PFSK-1 (cell line): ENCODE data around the gene BCL2L11.

Experiments
- FOXP2 ChIP-seq: optimal IDR thresholded peaks from 2 replicates; pipeline ENCODE3; 2011; ENCODE audit warnings: borderline replicate concordance, control low read depth, inconsistent platforms; ENCODE audit not compliant: insufficient read depth; ENCODE audit errors: extremely low read length, extremely low read depth
- POLR2AphosphoS5 ChIP-seq: IDR thresholded peaks from 2 replicates; pipeline ENCODE4 v1.6.1; 2012; ENCODE audit warnings: low read depth, mild to moderate bottlenecking, control low read depth, low read length, moderate library complexity
- REST ChIP-seq, 2 experiments: IDR thresholded peaks; 2 replicates each; pipeline versions ENCODE4 v1.6.1 to v1.8.0; 2011 to 2012; ENCODE audit warnings: low read depth in 2 of 2, low read length in 2 of 2, control low read depth in 1 of 2, inconsistent platforms in 1 of 2, mild to moderate bottlenecking in 1 of 2, moderate library complexity in 1 of 2; ENCODE audit not compliant: insufficient read depth in 1 of 2
- SIN3A ChIP-seq: IDR thresholded peaks from 2 replicates; pipeline ENCODE4 v1.6.1; 2012; ENCODE audit warnings: mild to moderate bottlenecking, low read length, moderate library complexity, borderline replicate concordance; ENCODE audit not compliant: insufficient read depth
- TAF1 ChIP-seq: IDR thresholded peaks from 2 replicates; pipeline ENCODE4 v1.6.1; 2012; ENCODE audit warnings: low read length, control low read depth, borderline replicate concordance; ENCODE audit not compliant: insufficient read depth

The BCL2L11 gene

GRCh38 chr2:111171337-111171930 is 50.7 kb downstream of the BCL2L11 start:
- TF ChIP-seq SIN3A (no peak), REST (IDR thresholded peaks at IDR 0.05; ENCODE audit: insufficient read depth in 1 of 2, low read depth in 2 of 2, low read length in 2 of 2) (no peak), POLR2AphosphoS5 (no peak), FOXP2 (no peak), TAF1 (no peak)

GRCh38 chr2:111172666-111173065 is 52.0 kb downstream of the BCL2L11 start:
- TF ChIP-seq FOXP2 = no peak
- TF ChIP-seq TAF1 = no peak
- no peak for TF ChIP-seq REST (IDR thresholded peaks at IDR 0.05; ENCODE audit: insufficient read depth in 1 of 2, low read depth in 2 of 2, low read length in 2 of 2)
- no peak for TF ChIP-seq POLR2AphosphoS5
- TF ChIP-seq SIN3A = no peak

- TF ChIP-seq FOXP2 (no peak), SIN3A (no peak), TAF1 (no peak), POLR2AphosphoS5 (no peak), REST (IDR thresholded peaks at IDR 0.05; ENCODE audit: insufficient read depth in 1 of 2, low read depth in 2 of 2, low read length in 2 of 2) (no peak)
These were observed 52.6 kb downstream of the BCL2L11 start for GRCh38 chr2:111173338-111173737.

- no peak for TF ChIP-seq TAF1
- no peak for TF ChIP-seq REST (IDR thresholded peaks at IDR 0.05; ENCODE audit: insufficient read depth in 1 of 2, low read depth in 2 of 2, low read length in 2 of 2)
- no peak for TF ChIP-seq FOXP2
- no peak for TF ChIP-seq SIN3A
These were observed 53.1 kb downstream of the BCL2L11 start for GRCh38 chr2:111173856-111174255.

- TF ChIP-seq POLR2AphosphoS5 (no peak), FOXP2 (no peak), REST (IDR thresholded peaks at IDR 0.05; ENCODE audit: insufficient read depth in 1 of 2, low read depth in 2 of 2, low read length in 2 of 2) (no peak), SIN3A (no peak), TAF1 (no peak)
These were observed 54.9 kb downstream of the BCL2L11 start for GRCh38 chr2:111175615-111176014.
